NCI-H82 treated with DMSO at 0.1 percent for 48 hours (cell line): ENCODE data around the gene LONRF3.

Experiments used
- DNase-seq: peaks from one replicate; lab custom pipeline; 2025; ENCODE audit not compliant: unreplicated experiment; lab: John Stamatoyannopoulos, UW

LONRF3 gene

GRCh38 chrX:119036107-119037029 lies 62.0 kb downstream of the LONRF3 start:
- no peak for DNase-seq

GRCh38 chrX:119040432-119040831 lies 66.0 kb downstream of the LONRF3 start:
- DNase-seq: no peak

- no peak for DNase-seq
Observed at GRCh38 chrX:119041175-119041574, 66.8 kb downstream of the LONRF3 start.

GRCh38 chrX:119042040-119042439 lies 67.6 kb downstream of the LONRF3 start:
- no peak for DNase-seq

GRCh38 chrX:119042996-119043395 lies 68.6 kb downstream of the LONRF3 start:
- no peak for DNase-seq

DNA sequence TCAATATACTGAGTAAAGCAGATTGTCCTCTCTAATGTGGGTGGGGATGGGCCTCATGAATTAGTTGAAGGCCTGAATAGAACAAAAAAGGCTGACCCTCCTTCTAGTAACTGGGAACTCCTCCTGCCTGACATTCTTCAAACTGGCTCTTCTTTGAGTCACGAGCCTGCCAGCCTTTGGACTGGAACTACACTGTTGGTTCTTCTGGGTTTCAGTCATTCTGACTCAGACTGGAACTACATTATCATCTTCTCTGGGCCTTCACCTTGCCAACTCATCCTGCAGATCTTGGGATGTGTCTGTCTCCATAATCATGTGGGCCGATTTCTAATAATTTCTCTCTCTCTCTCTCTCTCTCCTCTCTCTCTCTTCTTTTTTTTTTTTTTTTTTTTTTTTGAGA lies 71.5 kb downstream of the LONRF3 start:
- no peak for DNase-seq

DNA sequence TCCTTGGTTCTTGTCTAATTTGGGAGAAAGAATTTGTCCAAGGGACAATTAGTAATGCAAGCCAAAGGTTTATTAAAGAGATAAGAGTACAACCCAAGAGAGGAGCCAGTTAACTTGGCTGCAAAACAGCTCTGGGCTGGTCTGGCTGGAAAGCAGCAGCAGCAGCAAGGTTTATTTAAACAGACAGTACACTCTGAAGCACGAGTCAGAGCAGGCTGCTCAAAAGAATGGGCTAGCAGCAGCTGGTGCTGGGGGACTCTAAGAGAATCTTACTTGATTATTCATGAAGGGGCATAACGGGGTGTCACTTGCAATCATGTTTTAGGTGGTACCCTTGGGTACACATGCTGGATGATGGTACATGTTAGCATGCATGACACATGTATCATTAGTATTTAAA lies 81.3 kb downstream of the LONRF3 start:
- no peak for DNase-seq

DNA sequence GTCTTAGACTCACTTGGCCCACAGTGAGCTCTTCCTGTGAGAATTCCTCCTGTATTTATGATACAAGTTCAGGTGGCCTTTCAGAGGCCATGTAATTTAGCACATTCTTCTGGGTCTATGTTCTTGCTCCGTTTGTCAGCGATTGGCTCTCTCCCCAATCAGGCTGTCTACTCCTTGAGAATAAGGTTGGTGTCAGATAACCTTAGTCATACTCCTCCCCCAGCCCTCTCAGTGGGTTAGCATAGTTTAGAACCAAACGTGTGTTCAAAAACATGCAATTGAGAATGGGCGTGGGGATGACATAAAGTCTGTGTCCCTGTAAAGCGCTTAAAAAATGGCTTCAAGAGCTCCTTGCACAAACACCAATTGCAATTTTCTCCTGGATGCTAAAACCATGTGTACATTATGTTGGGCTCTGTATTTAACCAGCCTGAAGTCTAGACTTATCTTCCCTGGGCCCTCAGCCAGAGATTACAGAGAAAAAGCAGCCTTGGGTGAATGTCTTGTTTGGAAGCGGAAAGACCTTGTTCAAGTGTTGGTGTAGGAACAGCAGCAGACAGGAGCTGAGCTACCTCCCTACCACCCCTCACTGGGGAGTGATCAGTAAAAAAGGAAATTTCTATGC lies 88.4 kb downstream of the LONRF3 start:
- DNase-seq: no peak

GRCh38 chrX:119063428-119063827 lies 89.0 kb downstream of the LONRF3 start:
- DNase-seq: no peak

DNA sequence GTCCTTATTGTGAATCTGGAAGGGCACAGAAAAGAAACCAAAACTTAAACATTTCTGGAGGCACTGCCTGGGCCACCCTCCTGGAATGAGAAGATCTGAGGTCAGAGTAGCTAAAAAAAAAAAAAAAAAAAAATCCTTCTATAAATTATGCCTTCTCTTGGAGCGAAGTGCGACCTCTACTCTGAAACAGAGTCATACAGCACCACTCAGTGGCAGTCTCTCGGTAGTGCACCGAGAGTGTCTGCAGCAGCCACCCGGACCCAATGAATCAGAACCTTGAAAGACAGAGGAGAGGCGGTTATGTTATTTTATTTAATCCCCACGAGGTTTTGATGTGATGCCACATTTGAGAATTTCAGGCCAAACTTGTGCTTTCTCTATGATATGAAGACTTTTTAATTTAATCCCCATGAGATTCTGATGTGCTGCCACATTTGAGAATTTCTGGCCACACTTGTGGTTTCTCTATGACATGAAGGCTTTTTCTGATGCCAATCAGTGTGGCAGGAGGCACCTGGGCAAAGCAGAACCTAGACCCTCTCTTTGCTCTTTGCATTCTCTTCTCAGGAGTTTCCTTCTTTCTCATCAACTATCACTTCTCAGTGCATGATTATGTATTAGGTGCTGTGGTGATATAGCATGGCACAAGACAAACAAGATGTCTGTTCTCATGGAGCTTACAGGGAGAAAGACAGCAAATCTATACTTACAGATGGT lies 92.8 kb downstream of the LONRF3 start:
- no peak for DNase-seq
